HCT116 (cell line): ENCODE data around the gene TMPRSS9. TPM values are rescaled to one million over a fixed set of nuclear protein-coding genes. Genes with fewer than 3 reads are reported as not detected.

Experiments used
- JUND ChIP-seq: IDR thresholded peaks from 2 replicates; pipeline ENCODE4 v1.6.1; 2012
- RAD21 ChIP-seq: IDR thresholded peaks from 2 replicates; pipeline ENCODE4 v1.6.1; 2012; ENCODE audit warnings: low read depth, mild to moderate bottlenecking
- ZFX ChIP-seq: fragments of 450-650 bp; IDR thresholded peaks from 2 replicates; pipeline ENCODE4 v1.6.1; 2017
- total RNA-seq: library from RNA; stranded (reverse); gene quantifications from one replicate; pipeline ENCODE4 v1.2.1, GENCODE V29; 2021; ENCODE audit not compliant: unreplicated experiment
- TF ChIP-seq, protein P1 (sequence below): IDR thresholded peaks from 2 replicates; pipeline ENCODE4 v1.6.1; 2011; ENCODE audit warnings: mild to moderate bottlenecking, low read length, moderate library complexity; ENCODE audit not compliant: insufficient replicate concordance; ENCODE audit errors: extremely low read depth
- TF ChIP-seq, protein P2 (sequence below), 3 experiments: fragments of 200-600 bp in 1 of 3; sonication (generic) in 1 of 3; IDR thresholded peaks in 2 of 3; conservative IDR thresholded peaks in 1 of 3; 2 replicates each; pipeline ENCODE4 v1.5.1; 2012 to 2017; ENCODE audit warnings: low read depth in 2 of 3, low read length in 2 of 3, antibody characterized with exemption in 1 of 3, borderline replicate concordance in 1 of 3, control low read depth in 1 of 3, mild to moderate bottlenecking in 1 of 3, mixed read lengths in 1 of 3, mixed run types in 1 of 3, moderate library complexity in 1 of 3; ENCODE audit not compliant: insufficient read depth in 1 of 3

TMPRSS9 gene
- total RNA-seq, 1 experiment from 2014 or later: not detected

DNA sequence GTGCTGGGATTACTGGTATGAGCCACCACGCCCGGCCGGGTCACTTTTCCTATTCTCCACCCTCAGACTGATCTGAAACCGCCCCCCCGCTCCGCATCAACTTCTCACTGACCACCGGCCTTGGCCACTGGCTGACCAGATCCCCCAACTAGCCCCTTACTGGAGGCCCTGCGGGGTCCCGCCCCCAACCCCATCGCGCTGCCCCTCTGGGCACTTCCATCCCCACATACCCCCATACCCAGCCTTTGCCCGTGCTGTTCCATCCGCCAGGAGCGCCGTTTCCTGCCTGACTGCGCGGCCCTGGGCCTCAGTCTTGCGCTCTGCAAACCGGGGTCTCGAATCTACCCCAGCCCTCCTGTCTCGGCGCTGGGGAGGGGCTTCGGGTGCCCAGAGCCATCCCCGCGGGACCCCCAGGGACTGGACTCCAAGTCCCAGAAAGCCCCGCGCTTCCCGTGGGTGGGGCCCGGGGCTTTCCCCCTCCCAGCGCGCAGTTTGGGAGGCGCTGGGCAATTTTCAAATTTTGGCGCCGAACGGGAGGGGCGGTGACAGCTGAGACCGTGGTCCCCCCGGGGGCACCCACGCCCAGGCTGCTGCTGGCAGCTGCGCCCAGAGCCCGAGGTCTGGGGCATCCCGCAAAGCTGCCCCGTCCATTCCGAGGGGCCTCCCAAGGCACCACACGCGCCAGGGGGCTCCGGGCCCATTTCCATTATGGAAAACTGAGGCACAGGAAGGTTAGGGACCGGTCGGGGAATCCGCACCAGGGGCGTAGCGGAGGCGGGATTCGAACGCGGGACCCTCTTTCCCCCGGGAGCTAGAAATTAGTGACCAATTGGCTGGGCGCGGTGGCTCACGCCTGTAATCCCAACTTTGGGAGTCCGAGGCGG, 101.9 kb downstream of the TMPRSS9 start (continued):
- TF ChIP-seq, protein P1, sequence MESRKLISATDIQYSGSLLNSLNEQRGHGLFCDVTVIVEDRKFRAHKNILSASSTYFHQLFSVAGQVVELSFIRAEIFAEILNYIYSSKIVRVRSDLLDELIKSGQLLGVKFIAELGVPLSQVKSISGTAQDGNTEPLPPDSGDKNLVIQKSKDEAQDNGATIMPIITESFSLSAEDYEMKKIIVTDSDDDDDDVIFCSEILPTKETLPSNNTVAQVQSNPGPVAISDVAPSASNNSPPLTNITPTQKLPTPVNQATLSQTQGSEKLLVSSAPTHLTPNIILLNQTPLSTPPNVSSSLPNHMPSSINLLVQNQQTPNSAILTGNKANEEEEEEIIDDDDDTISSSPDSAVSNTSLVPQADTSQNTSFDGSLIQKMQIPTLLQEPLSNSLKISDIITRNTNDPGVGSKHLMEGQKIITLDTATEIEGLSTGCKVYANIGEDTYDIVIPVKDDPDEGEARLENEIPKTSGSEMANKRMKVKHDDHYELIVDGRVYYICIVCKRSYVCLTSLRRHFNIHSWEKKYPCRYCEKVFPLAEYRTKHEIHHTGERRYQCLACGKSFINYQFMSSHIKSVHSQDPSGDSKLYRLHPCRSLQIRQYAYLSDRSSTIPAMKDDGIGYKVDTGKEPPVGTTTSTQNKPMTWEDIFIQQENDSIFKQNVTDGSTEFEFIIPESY: no peak
- TF ChIP-seq, protein P2, sequence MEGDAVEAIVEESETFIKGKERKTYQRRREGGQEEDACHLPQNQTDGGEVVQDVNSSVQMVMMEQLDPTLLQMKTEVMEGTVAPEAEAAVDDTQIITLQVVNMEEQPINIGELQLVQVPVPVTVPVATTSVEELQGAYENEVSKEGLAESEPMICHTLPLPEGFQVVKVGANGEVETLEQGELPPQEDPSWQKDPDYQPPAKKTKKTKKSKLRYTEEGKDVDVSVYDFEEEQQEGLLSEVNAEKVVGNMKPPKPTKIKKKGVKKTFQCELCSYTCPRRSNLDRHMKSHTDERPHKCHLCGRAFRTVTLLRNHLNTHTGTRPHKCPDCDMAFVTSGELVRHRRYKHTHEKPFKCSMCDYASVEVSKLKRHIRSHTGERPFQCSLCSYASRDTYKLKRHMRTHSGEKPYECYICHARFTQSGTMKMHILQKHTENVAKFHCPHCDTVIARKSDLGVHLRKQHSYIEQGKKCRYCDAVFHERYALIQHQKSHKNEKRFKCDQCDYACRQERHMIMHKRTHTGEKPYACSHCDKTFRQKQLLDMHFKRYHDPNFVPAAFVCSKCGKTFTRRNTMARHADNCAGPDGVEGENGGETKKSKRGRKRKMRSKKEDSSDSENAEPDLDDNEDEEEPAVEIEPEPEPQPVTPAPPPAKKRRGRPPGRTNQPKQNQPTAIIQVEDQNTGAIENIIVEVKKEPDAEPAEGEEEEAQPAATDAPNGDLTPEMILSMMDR (IDR thresholded peaks at IDR 0.05 in 2 of 3, conservative IDR thresholded peaks at IDR 0.05 in 1 of 3; ENCODE audit: borderline replicate concordance in 1 of 3, insufficient read depth in 1 of 3, low read depth in 2 of 3, low read length in 2 of 3): peak in 2 of 3 experiments; percentile 24 to 30; a peak in 4 of 6 replicates
- TF ChIP-seq ZFX (no peak), JUND (no peak), RAD21 (no peak)
